ENCODE data around the gene HECW1.

HECW1 gene

DNA sequence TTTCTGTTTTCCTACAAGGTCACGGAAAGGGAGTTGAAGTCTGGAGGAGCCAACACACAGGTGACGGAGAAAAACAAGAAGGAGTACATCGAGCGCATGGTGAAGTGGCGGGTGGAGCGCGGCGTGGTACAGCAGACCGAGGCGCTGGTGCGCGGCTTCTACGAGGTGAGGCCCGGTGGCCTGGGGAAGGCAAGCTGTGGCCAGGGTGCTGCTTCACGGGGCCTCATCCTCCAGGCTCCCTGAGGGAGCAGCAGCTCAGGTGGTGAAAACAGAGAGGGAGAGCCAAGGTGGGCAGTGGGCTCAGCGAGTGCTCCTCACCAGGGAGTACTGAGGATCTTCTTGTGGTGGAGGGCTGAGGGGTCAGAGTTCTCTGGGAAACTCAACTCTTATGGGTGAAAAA lies 438.0 kb downstream of the HECW1 start:
- Histone ChIP-seq H3K36me3 (ENCODE audit: control insufficient read depth in 4 of 4, insufficient read depth in 4 of 4, low read length in 3 of 4) (no peaks in the 10 kb centered on the region), H3K9me3 (ENCODE audit: control extremely low read depth in 1 of 5, control insufficient read depth in 4 of 5, insufficient read depth in 2 of 5, low read depth in 1 of 5, low read length in 4 of 5) (peaks cover 0 to 7% (median 0%) of the 10 kb centered on the region in 5 experiments), H3K4me3 (ENCODE audit: control insufficient read depth in 1 of 7, extremely low read depth in 1 of 7, insufficient read depth in 4 of 7, low read depth in 2 of 7, low read length in 6 of 7) (no peak overlapping the region), H3K27me3 (replicated peaks in 2 of 5; ENCODE audit: control insufficient read depth in 4 of 5, insufficient read depth in 5 of 5, low read length in 4 of 5) (no peaks in the 10 kb centered on the region), H3K4me1 (ENCODE audit: control extremely low read depth in 1 of 4, control insufficient read depth in 4 of 4, insufficient read depth in 4 of 4, low read length in 3 of 4) (peaks cover 0 to 11% (median 1%) of the 10 kb centered on the region in 4 experiments), H3K27ac (ENCODE audit: insufficient read depth in 1 of 2, low read depth in 1 of 2, low read length in 2 of 2, poor library complexity in 1 of 2, severe bottlenecking in 2 of 2) (no peak overlapping the region)
- ChIA-PET CTCF (interaction anchor here (0.9 kb wide), 1 partner anchor 12 kb away, joined by 4 read pairs; no protein-coding TSS in a partner anchor), POLR2A (no interaction called here)
- 96% methylated on average over 10 of the region's 16 CpGs for whole genome bisulfite sequencing (ENCODE audit: insufficient coverage)
- DNase-seq: no peak

DNA sequence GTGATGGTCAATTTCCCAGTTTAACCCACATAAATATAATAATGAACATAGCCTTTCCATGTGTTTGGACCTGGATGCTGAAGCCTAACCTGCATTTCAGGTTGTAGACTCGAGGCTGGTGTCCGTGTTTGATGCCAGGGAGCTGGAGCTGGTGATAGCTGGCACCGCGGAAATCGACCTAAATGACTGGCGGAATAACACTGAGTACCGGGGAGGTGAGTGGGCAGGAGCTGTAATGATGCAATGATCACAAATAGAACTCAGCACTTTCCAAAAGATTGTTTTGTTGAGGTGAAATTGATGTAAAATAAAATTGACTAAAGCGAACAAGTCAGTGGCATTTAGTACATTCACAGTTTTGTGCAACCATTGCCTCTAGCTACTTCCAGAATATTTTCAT lies 439.7 kb downstream of the HECW1 start:
- H3K4me3 ChIP-seq (ENCODE audit: control insufficient read depth in 1 of 7, extremely low read depth in 1 of 7, insufficient read depth in 4 of 7, low read depth in 2 of 7, low read length in 6 of 7): no peak overlapping the region

DNA sequence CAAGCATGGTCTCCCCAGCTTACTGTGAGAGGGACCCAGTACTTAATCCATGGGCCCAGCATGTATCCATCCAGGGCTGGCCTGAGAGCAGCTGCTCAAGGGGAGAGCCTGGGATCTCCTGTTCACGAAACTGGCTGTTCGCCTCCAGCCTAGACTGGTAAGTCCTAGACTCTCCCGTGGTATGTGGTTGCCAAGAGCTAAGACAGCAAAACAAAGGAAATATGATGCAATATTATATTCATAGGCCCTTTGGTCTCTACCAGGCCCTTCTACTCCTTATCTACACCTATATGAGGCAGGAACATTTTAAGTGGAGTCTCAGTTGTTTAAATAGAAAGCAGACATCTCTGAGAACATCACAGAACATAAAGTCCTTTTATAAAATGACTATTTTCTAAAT lies 441.6 kb downstream of the HECW1 start:
- no peaks in the 10 kb centered on the region for H3K9me3 ChIP-seq (ENCODE audit: control extremely low read depth in 1 of 5, control insufficient read depth in 4 of 5, insufficient read depth in 2 of 5, low read depth in 1 of 5, low read length in 4 of 5)
- no peak overlapping the region for H3K27ac ChIP-seq (ENCODE audit: insufficient read depth in 1 of 2, low read depth in 1 of 2, low read length in 2 of 2, poor library complexity in 1 of 2, severe bottlenecking in 2 of 2)
- no peak overlapping the region for H3K4me3 ChIP-seq (ENCODE audit: control insufficient read depth in 1 of 7, extremely low read depth in 1 of 7, insufficient read depth in 4 of 7, low read depth in 2 of 7, low read length in 6 of 7)
- peak in 2 of 3 donors; percentile 34 to 43 for DNase-seq
- ChIA-PET POLR2A (no interaction called here), CTCF (no interaction called here)
- H3K27me3 ChIP-seq (replicated peaks in 2 of 5; ENCODE audit: control insufficient read depth in 4 of 5, insufficient read depth in 5 of 5, low read length in 4 of 5): peaks cover 0 to 10% (median 0%) of the 10 kb centered on the region in 5 experiments
- H3K36me3 ChIP-seq (ENCODE audit: control insufficient read depth in 4 of 4, insufficient read depth in 4 of 4, low read length in 3 of 4): no peaks in the 10 kb centered on the region
- H3K4me1 ChIP-seq (ENCODE audit: control extremely low read depth in 1 of 4, control insufficient read depth in 4 of 4, insufficient read depth in 4 of 4, low read length in 3 of 4): peaks cover 0 to 11% (median 1%) of the 10 kb centered on the region in 4 experiments
- WGBS (ENCODE audit: insufficient coverage): no CpG with 5 or more reads among the region's 3 CpGs

More for the DNA sequence above, 439.7 kb downstream of the HECW1 start:
- ChIA-PET CTCF (no interaction called here), POLR2A (no interaction called here)
- Histone ChIP-seq H3K27me3 (replicated peaks in 2 of 5; ENCODE audit: control insufficient read depth in 4 of 5, insufficient read depth in 5 of 5, low read length in 4 of 5) (peaks cover 0 to 9% (median 0%) of the 10 kb centered on the region in 5 experiments), H3K9me3 (ENCODE audit: control extremely low read depth in 1 of 5, control insufficient read depth in 4 of 5, insufficient read depth in 2 of 5, low read depth in 1 of 5, low read length in 4 of 5) (peaks cover 0 to under 1% (median 0%) of the 10 kb centered on the region in 5 experiments), H3K27ac (ENCODE audit: insufficient read depth in 1 of 2, low read depth in 1 of 2, low read length in 2 of 2, poor library complexity in 1 of 2, severe bottlenecking in 2 of 2) (no peak overlapping the region), H3K4me1 (ENCODE audit: control extremely low read depth in 1 of 4, control insufficient read depth in 4 of 4, insufficient read depth in 4 of 4, low read length in 3 of 4) (peaks cover 0 to 11% (median 1%) of the 10 kb centered on the region in 4 experiments), H3K36me3 (ENCODE audit: control insufficient read depth in 4 of 4, insufficient read depth in 4 of 4, low read length in 3 of 4) (no peaks in the 10 kb centered on the region)
- WGBS (ENCODE audit: insufficient coverage): 95% methylated on average over 7 of the region's 8 CpGs
- no peak for DNase-seq

DNA sequence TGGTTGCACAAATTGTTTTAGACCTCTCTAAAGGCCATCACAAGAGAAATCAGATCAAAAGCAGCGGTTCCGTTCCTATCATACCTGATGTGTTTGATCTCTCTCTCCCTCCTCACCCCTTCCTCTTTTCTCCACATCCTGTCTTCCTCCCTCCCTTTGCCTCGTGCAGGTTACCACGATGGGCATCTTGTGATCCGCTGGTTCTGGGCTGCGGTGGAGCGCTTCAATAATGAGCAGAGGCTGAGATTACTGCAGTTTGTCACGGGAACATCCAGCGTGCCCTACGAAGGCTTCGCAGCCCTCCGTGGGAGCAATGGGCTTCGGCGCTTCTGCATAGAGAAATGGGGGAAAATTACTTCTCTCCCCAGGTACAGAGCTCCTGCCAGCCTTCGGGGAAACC lies 442.0 kb downstream of the HECW1 start:
- Histone ChIP-seq H3K4me1 (ENCODE audit: control extremely low read depth in 1 of 4, control insufficient read depth in 4 of 4, insufficient read depth in 4 of 4, low read length in 3 of 4) (peaks cover 0 to 11% (median 1%) of the 10 kb centered on the region in 4 experiments), H3K27me3 (replicated peaks in 2 of 5; ENCODE audit: control insufficient read depth in 4 of 5, insufficient read depth in 5 of 5, low read length in 4 of 5) (peaks cover 0 to 10% (median 0%) of the 10 kb centered on the region in 5 experiments), H3K4me3 (ENCODE audit: control insufficient read depth in 1 of 7, extremely low read depth in 1 of 7, insufficient read depth in 4 of 7, low read depth in 2 of 7, low read length in 6 of 7) (no peak overlapping the region), H3K27ac (ENCODE audit: insufficient read depth in 1 of 2, low read depth in 1 of 2, low read length in 2 of 2, poor library complexity in 1 of 2, severe bottlenecking in 2 of 2) (no peak overlapping the region), H3K36me3 (ENCODE audit: control insufficient read depth in 4 of 4, insufficient read depth in 4 of 4, low read length in 3 of 4) (no peaks in the 10 kb centered on the region), H3K9me3 (ENCODE audit: control extremely low read depth in 1 of 5, control insufficient read depth in 4 of 5, insufficient read depth in 2 of 5, low read depth in 1 of 5, low read length in 4 of 5) (no peaks in the 10 kb centered on the region)
- DNase-seq: no peak
- CTCF ChIA-PET: interaction anchor here (1.1 kb wide), 1 partner anchor 28 kb away, joined by 3 read pairs; no protein-coding TSS in a partner anchor
- POLR2A ChIA-PET: no interaction called here
- WGBS (ENCODE audit: insufficient coverage): 79% methylated on average over 13 of the region's 15 CpGs

DNA sequence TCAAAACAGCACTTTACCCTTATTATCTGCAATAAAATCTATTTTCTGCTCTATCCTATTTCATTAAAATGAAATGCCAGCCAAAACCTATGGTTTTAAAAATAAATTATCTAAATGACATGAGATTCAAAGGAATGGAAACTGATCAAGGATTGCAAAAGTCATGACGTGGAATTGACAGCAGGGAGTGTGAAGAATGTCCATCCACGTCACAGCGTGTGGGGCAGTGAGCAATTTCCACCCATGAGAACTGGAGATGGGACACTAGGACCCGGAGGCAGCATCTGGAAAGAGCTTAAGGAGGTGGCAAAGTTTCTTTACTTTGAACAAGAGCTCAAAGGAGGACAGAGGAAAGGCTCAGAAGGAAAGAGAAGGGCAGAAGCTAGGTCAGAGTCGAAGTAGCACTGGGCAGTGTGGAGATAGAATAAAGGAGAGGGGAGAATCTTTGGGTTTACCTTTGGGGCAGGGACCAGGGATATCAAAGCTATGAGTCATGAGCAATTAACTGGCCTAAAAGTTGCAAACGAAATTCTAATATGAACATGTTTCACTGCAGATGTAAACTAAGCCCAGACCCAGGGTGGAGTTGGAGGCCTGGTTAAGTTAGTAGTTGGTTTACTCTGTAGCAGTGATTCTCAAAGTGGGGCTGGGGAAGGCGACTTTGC lies 445.5 kb downstream of the HECW1 start:
- H3K4me3 ChIP-seq (ENCODE audit: control insufficient read depth in 1 of 7, extremely low read depth in 1 of 7, insufficient read depth in 4 of 7, low read depth in 2 of 7, low read length in 6 of 7): no peak overlapping the region
- ChIA-PET POLR2A (no interaction called here), CTCF (interaction anchor here (0.7 to 1.1 kb wide), 2 partner anchors 11 to 15 kb away, joined by 3 to 4 read pairs; no protein-coding TSS in a partner anchor)
- peaks cover 0 to 11% (median 1%) of the 10 kb centered on the region in 4 experiments for H3K4me1 ChIP-seq (ENCODE audit: control extremely low read depth in 1 of 4, control insufficient read depth in 4 of 4, insufficient read depth in 4 of 4, low read length in 3 of 4)
- H3K27ac ChIP-seq (ENCODE audit: insufficient read depth in 1 of 2, low read depth in 1 of 2, low read length in 2 of 2, poor library complexity in 1 of 2, severe bottlenecking in 2 of 2): no peak overlapping the region
- H3K9me3 ChIP-seq (ENCODE audit: control extremely low read depth in 1 of 5, control insufficient read depth in 4 of 5, insufficient read depth in 2 of 5, low read depth in 1 of 5, low read length in 4 of 5): no peaks in the 10 kb centered on the region
- no peak for DNase-seq
- H3K27me3 ChIP-seq (replicated peaks in 2 of 5; ENCODE audit: control insufficient read depth in 4 of 5, insufficient read depth in 5 of 5, low read length in 4 of 5): peaks cover 0 to 10% (median 2%) of the 10 kb centered on the region in 5 experiments
- H3K36me3 ChIP-seq (ENCODE audit: control insufficient read depth in 4 of 4, insufficient read depth in 4 of 4, low read length in 3 of 4): no peaks in the 10 kb centered on the region
- 100% methylated on average over 7 of the region's 7 CpGs for WGBS (ENCODE audit: insufficient coverage)

DNA sequence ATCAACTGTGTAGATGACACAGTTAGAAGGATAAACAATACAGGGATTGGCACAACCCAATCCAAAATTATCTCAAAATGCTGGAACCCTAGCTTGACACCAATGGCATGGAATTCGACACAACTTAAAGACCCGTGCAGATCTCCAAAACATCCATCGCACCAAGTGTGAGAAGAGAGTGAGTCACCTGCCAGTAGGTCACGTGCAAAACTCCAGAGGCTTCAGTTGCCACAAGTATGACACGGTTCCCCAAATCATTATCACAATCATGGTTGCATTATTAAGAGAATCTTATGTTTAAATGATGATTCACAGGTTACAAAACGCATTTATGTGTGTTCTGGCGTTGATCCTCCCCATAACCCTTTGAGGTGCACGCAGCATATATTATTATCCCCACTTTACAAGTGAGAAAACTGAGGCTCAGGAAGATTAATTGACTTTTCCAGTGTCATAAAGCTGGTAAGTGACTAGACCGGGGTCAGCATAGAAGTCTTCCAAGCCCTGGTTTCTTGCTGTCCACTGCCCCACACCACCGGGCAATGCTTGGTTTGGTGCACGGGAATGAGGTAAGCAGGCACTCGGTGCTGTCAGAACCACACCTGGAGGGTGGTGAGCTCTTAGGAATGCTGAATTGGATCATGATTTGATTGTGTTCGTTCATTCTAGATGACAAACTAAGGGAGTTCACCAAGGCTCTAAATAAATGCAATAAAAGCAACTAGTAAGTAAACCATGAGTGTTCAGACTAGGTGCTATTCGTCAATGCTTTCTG lies 446.9 kb downstream of the HECW1 start:
- WGBS (ENCODE audit: insufficient coverage): 96% methylated on average over 9 of the region's 14 CpGs
- peaks cover 0 to 2% (median 0%) of the 10 kb centered on the region in 4 experiments for H3K4me1 ChIP-seq (ENCODE audit: control extremely low read depth in 1 of 4, control insufficient read depth in 4 of 4, insufficient read depth in 4 of 4, low read length in 3 of 4)
- no peaks in the 10 kb centered on the region for H3K36me3 ChIP-seq (ENCODE audit: control insufficient read depth in 4 of 4, insufficient read depth in 4 of 4, low read length in 3 of 4)
- CTCF ChIA-PET: interaction anchor here (1.5 kb wide), 1 partner anchor 23 kb away, joined by 3 read pairs; the partner anchor contains the start of gene STK17A
- DNase-seq: no peak
- H3K9me3 ChIP-seq (ENCODE audit: control extremely low read depth in 1 of 5, control insufficient read depth in 4 of 5, insufficient read depth in 2 of 5, low read depth in 1 of 5, low read length in 4 of 5): no peaks in the 10 kb centered on the region
- H3K4me3 ChIP-seq (ENCODE audit: control insufficient read depth in 1 of 7, extremely low read depth in 1 of 7, insufficient read depth in 4 of 7, low read depth in 2 of 7, low read length in 6 of 7): no peak overlapping the region
- POLR2A ChIA-PET: interaction anchor here (0.6 kb wide), 1 partner anchor 33 kb away, joined by 4 read pairs; no protein-coding TSS in a partner anchor
- H3K27me3 ChIP-seq (replicated peaks in 2 of 5; ENCODE audit: control insufficient read depth in 4 of 5, insufficient read depth in 5 of 5, low read length in 4 of 5): peaks cover 0 to 10% (median 2%) of the 10 kb centered on the region in 5 experiments
- H3K27ac ChIP-seq (ENCODE audit: insufficient read depth in 1 of 2, low read depth in 1 of 2, low read length in 2 of 2, poor library complexity in 1 of 2, severe bottlenecking in 2 of 2): no peak overlapping the region

DNA sequence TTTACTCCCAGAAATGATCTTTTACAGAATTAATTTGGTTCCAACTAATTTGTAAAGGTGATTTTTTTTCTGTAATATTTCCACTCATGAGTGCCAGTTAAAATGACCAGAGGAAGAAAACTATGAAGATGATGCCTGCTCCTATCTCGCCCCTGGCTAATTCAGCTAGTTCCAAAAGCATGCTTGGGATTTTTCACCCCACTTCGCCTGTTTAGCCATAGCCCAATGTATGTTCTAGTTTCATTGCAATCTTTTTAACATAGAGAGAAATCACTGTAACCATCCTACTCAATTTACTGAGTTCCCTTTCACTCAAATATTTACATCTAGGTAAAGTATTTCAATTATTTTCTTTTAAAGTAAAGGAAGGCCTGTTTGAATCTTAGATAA lies 447.5 kb downstream of the HECW1 start:
- DNase-seq: no peak
- WGBS (ENCODE audit: insufficient coverage): 100% methylated on average over 1 of the region's 2 CpGs
- no peak overlapping the region for H3K27ac ChIP-seq (ENCODE audit: insufficient read depth in 1 of 2, low read depth in 1 of 2, low read length in 2 of 2, poor library complexity in 1 of 2, severe bottlenecking in 2 of 2)
- peaks cover 0 to 10% (median 2%) of the 10 kb centered on the region in 5 experiments for H3K27me3 ChIP-seq (replicated peaks in 2 of 5; ENCODE audit: control insufficient read depth in 4 of 5, insufficient read depth in 5 of 5, low read length in 4 of 5)
- no peaks in the 10 kb centered on the region for H3K36me3 ChIP-seq (ENCODE audit: control insufficient read depth in 4 of 4, insufficient read depth in 4 of 4, low read length in 3 of 4)
- H3K4me3 ChIP-seq (ENCODE audit: control insufficient read depth in 1 of 7, extremely low read depth in 1 of 7, insufficient read depth in 4 of 7, low read depth in 2 of 7, low read length in 6 of 7): no peak overlapping the region
- CTCF ChIA-PET: interaction anchor here (1.5 kb wide), 1 partner anchor 23 kb away, joined by 3 read pairs; the partner anchor contains the start of gene STK17A
- H3K4me1 ChIP-seq (ENCODE audit: control extremely low read depth in 1 of 4, control insufficient read depth in 4 of 4, insufficient read depth in 4 of 4, low read length in 3 of 4): no peaks in the 10 kb centered on the region
- H3K9me3 ChIP-seq (ENCODE audit: control extremely low read depth in 1 of 5, control insufficient read depth in 4 of 5, insufficient read depth in 2 of 5, low read depth in 1 of 5, low read length in 4 of 5): no peaks in the 10 kb centered on the region
- POLR2A ChIA-PET: no interaction called here

Data from common myeloid progenitor, CD34-positive (primary cell).